SK-N-MC (cell line): ENCODE data around the gene FAM221B.

ENCODE experiments used
- DNase-seq: peaks from one replicate; pipeline ENCODE4 v3.0.0-alpha.2; 2011; ENCODE audit warnings: low read depth, low spot score
- H3K27ac ChIP-seq: fragments of 200-600 bp; sonication (generic); 2 replicates; pipeline ENCODE4 v1.5.1; 2016; ENCODE audit warnings: mixed run types
- H3K36me3 ChIP-seq: fragments of 200-600 bp; sonication (generic); 2 replicates; pipeline ENCODE4 v1.6.1; 2017; ENCODE audit warnings: antibody characterized with exemption, low read length, mixed read lengths; ENCODE audit not compliant: insufficient read depth
- H3K4me3 ChIP-seq: fragments of 200-600 bp; sonication (generic); 2 replicates; pipeline ENCODE4 v1.5.1; 2016
- H3K9ac ChIP-seq: fragments of 200-600 bp; sonication (generic); 2 replicates; pipeline ENCODE4 v1.8.0; 2017; ENCODE audit warnings: mixed run types, mixed read lengths; ENCODE audit not compliant: insufficient read length
- H3K9me3 ChIP-seq: fragments of 200-600 bp; sonication (generic); 2 replicates; pipeline ENCODE4 v1.6.1; 2017; ENCODE audit warnings: low read depth, mild to moderate bottlenecking, antibody characterized with exemption, low read length, moderate library complexity, mixed read lengths
- EZH2 ChIP-seq: fragments of 200-600 bp; sonication (generic); IDR thresholded peaks from one replicate; pipeline ENCODE4 v1.6.1; 2017; ENCODE audit warnings: antibody characterized with exemption
- FOXP2 ChIP-seq: optimal IDR thresholded peaks from 2 replicates; pipeline ENCODE3; 2011; ENCODE audit warnings: mild to moderate bottlenecking, moderate library complexity; ENCODE audit not compliant: insufficient read depth; ENCODE audit errors: extremely low read length, control extremely low read depth
- POLR2AphosphoS5 ChIP-seq: IDR thresholded peaks from 2 replicates; pipeline ENCODE4 v1.6.1; 2012; ENCODE audit warnings: mild to moderate bottlenecking, low read depth, low read length, borderline replicate concordance

Gene FAM221B

GRCh38 chr9:35842020-35842745 is 13.7 kb upstream of the FAM221B start:
- DNase-seq: no peak
- Histone ChIP-seq H3K36me3 (no peaks in the 10 kb centered on the region), H3K4me3 (no peak overlapping the region), H3K9ac (no peak overlapping the region), H3K27ac (no peak overlapping the region), H3K9me3 (no peaks in the 10 kb centered on the region)
- TF ChIP-seq FOXP2 (no peak), EZH2 (no peak), POLR2AphosphoS5 (no peak)

GRCh38 chr9:35841645-35841900 is 13.0 kb upstream of the FAM221B start:
- no peaks in the 10 kb centered on the region for H3K36me3 ChIP-seq
- H3K4me3 ChIP-seq: no peak overlapping the region
- no peak overlapping the region for H3K27ac ChIP-seq
- H3K9me3 ChIP-seq: no peaks in the 10 kb centered on the region
- no peak for TF ChIP-seq FOXP2
- TF ChIP-seq POLR2AphosphoS5: no peak
- TF ChIP-seq EZH2: no peak
- no peak overlapping the region for H3K9ac ChIP-seq
- no peak for DNase-seq

DNA sequence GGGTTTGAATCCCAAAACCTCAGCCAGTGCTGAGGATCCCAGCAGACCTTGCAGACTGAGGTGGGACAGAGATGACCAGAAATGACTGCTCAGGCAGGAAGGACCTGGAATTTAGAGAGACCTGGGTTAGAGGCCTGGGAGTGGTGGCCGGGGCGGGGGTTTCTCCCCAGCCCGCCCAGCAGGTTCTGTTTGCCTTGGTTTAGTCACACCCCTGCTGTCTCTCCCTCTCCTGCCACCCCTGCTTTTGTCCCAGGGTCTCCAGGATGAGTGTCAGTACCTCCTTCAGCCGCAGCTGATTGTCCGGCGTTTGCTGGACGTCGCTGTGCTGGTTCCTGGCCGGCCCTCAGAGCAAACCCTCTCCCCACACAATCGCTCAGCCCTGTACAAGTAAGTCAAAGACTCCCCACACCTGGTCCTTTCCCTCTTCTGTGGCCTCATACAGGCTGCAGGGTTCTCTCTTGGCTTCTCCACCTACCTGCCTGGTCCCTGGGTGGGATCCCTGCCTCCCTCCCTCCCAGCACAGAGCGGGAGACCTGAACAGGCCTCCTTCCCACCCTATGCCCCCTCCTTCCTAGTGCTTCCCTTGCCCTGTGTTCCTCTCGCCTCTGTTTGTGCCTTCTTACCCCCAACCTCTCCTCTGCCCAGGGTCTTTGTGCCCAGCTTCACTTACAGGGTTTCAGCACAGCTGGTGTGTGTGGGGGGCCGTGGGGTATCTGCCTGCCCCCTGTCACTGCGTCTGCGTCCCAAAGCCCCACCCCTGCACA is 12.5 kb upstream of the FAM221B start:
- no peak overlapping the region for H3K9ac ChIP-seq

DNA sequence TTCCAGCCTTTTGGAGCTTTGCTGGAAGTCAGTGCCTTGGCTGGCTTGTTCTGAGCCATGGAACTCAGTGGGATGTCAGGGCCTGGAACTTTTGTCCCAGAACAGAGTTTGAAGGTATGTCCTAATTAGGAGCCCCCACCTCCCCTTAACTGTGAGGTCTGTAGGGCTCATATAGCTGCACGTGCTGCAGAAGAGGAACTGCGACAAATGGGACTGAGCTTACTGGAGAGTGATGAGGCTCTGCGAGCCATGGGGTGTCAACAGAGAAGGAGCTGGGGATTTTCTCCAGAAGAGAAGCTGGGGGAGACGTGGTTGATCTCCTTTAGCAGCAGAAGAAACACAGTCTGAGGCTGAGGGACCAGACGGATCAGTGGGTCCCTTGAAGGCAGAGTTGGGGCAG is 11.4 kb upstream of the FAM221B start:
- Histone ChIP-seq H3K27ac (no peak overlapping the region), H3K4me3 (no peak overlapping the region), H3K9ac (no peak overlapping the region), H3K9me3 (no peaks in the 10 kb centered on the region), H3K36me3 (no peaks in the 10 kb centered on the region)
- TF ChIP-seq FOXP2: no peak
- DNase-seq: no peak

More for the DNA sequence above, 12.5 kb upstream of the FAM221B start:
- H3K4me3 ChIP-seq: no peak overlapping the region
- DNase-seq: no peak
- no peaks in the 10 kb centered on the region for H3K36me3 ChIP-seq
- no peak overlapping the region for H3K27ac ChIP-seq
- no peaks in the 10 kb centered on the region for H3K9me3 ChIP-seq
- TF ChIP-seq POLR2AphosphoS5: no peak
- TF ChIP-seq FOXP2: no peak
- no peak for TF ChIP-seq EZH2

- no peak overlapping the region for H3K27ac ChIP-seq
- TF ChIP-seq FOXP2 (no peak), POLR2AphosphoS5 (no peak), EZH2 (no peak)
- DNase-seq: no peak
- no peak overlapping the region for H3K9ac ChIP-seq
- H3K36me3 ChIP-seq: no peaks in the 10 kb centered on the region
- H3K9me3 ChIP-seq: no peaks in the 10 kb centered on the region
- no peak overlapping the region for H3K4me3 ChIP-seq
These were observed 8.1 kb upstream of the FAM221B start for GRCh38 chr9:35836595-35836994.

DNA sequence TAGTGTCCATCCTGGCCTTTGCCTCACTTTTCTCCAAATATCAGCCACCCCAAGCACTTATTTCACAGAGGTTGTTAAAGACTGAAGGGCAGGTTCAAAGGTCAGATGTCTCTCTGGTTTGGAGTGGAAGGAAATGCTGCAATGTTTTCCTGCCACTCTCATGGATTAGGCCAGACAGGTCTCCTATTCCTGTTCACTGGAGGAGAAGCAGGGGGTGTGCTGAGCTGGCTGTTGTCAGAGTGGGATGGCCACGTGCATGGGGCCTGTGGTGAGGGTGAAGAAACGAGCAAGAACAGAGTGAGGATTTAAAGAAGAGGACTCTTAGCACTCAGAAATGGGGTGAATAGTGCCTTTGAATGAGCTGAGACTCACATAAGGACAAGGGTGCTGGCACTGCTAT is 7.2 kb upstream of the FAM221B start:
- DNase-seq: no peak
- H3K36me3 ChIP-seq: no peaks in the 10 kb centered on the region
- H3K27ac ChIP-seq: no peak overlapping the region
- H3K4me3 ChIP-seq: no peak overlapping the region
- no peak overlapping the region for H3K9ac ChIP-seq
- TF ChIP-seq POLR2AphosphoS5: no peak
- no peak for TF ChIP-seq EZH2
- no peak for TF ChIP-seq FOXP2
- H3K9me3 ChIP-seq: no peaks in the 10 kb centered on the region

- no peak for TF ChIP-seq POLR2AphosphoS5
- no peak for TF ChIP-seq EZH2
- no peak for TF ChIP-seq FOXP2
- H3K27ac ChIP-seq: no peak overlapping the region
- DNase-seq: no peak
- H3K4me3 ChIP-seq: no peak overlapping the region
- no peaks in the 10 kb centered on the region for H3K9me3 ChIP-seq
- no peaks in the 10 kb centered on the region for H3K36me3 ChIP-seq
- no peak overlapping the region for H3K9ac ChIP-seq
These were observed 6.7 kb upstream of the FAM221B start for GRCh38 chr9:35835216-35835632.

- no peak for DNase-seq
- no peak for TF ChIP-seq EZH2
- TF ChIP-seq FOXP2: no peak
- TF ChIP-seq POLR2AphosphoS5: no peak
- Histone ChIP-seq H3K4me3 (no peak overlapping the region), H3K9ac (no peak overlapping the region), H3K36me3 (no peaks in the 10 kb centered on the region), H3K27ac (no peak overlapping the region), H3K9me3 (no peaks in the 10 kb centered on the region)
These were observed 6.0 kb upstream of the FAM221B start for GRCh38 chr9:35834260-35835215.
